ENCODE data around the gene ADAMTS2.

The ADAMTS2 gene

DNA sequence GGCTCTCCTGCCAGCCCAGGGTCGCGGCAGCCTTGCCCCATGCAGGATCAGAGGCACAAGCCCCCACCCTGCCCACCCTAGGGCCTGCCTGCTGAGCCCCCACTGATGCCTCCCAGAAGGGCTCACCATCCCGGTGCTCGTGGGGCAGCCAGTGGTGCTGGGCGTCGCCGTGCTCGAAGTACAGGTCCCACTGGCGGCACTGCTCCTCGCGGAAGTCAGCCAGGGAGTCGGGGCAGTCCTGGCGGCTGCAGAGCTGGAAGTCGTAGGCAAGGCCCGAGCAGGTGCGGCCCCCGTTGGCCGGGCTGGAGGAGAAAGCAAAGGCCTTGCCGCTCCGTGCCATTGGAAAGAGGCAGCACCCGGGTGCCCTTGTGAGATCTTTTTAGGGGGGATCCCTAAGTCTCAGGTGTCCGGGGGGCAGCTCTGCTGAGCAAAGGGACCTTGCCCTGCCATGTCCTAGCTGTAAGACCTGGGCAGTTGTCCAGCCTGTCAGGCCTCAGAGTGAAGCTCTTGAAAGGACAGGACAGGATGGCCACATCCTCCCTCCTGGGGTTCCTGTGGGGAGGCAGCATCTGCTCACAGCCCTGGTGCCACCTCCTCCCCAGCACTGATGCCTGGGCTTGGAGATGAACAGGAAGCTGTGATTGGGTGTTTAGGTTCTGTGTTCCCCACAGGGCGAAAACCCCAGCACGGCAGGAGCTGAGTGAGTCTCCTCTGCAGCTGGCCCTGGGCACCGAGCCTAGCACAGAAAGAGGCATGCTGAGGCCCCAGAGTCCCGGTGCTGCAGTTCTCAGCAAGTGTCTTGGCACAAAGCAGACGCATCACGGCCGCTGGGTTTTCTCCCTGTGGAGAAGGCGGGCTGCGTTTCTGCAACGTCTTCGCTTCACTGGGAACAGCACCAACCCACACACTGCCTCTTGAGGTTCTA is 207.4 kb downstream of the ADAMTS2 start:
- no peak overlapping the region for H3K23ac ChIP-seq (ENCODE audit: low read length in 2 of 2)
- 88% methylated on average over 33 of the region's 33 CpGs for WGBS
- no peak overlapping the region for H3K27ac ChIP-seq (ENCODE audit: low read length, poor library complexity, severe bottlenecking)

DNA sequence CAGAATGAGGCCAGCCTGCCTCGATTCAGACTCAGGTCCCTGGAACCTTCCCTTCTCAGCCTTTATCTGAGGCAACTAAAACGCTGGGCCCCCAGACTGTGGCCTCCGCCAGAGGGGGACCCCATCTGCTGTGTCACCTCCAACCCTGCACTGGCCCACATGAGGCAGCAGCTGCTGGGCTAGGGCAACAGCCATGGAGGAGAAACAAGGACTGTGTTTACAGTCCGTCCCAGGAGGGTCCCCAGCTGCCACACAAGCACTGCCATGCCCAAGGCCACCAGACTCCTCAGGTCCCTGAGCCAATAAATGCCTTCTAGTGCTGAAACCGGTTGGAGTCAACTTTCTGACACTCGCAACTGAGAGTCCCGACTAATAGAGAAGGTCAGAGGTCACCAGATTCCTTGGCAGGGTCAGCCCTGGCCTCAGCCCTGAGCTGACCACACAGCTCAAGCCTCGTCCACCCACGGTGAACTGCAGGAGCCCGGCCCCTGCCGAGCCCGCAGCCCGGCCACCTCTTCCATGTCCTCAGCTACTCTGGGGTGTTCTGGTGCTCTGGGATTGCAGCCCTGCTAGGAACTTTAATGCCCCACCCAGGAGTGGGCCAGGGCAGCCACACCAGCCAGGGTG is 208.1 kb downstream of the ADAMTS2 start:
- no peaks in the 10 kb centered on the region for H3K9me3 ChIP-seq (ENCODE audit: control insufficient read depth, low read length)
- no peak for DNase-seq
- H3K36me3 ChIP-seq (ENCODE audit: control insufficient read depth in 1 of 2, insufficient read depth in 2 of 2, low read depth in 1 of 2, low read length in 2 of 2) = peaks cover 0 to 34% of the 10 kb centered on the region in 2 experiments
- WGBS = 74% methylated on average over 13 of the region's 13 CpGs
- H3K14ac ChIP-seq (ENCODE audit: low read length in 2 of 2) = no peak overlapping the region
- H2AFZ ChIP-seq (ENCODE audit: low read depth, low read length) = no peak overlapping the region
- no peak overlapping the region for H3K27ac ChIP-seq (ENCODE audit: low read length, poor library complexity, severe bottlenecking)
- no peak overlapping the region for H3K4ac ChIP-seq (ENCODE audit: low read depth in 1 of 2, low read length in 2 of 2)
- H4K91ac ChIP-seq (ENCODE audit: low read length) = no peak overlapping the region
- no peaks in the 10 kb centered on the region for H3K4me1 ChIP-seq (ENCODE audit: control insufficient read depth, insufficient read depth, low read depth, low read length)
- H3K4me3 ChIP-seq (ENCODE audit: insufficient read depth in 1 of 2, low read depth in 1 of 2, low read length in 2 of 2) = no peak overlapping the region
- H3K18ac ChIP-seq (ENCODE audit: low read depth in 1 of 2, low read length in 2 of 2) = no peak overlapping the region
- no peak overlapping the region for H3K23ac ChIP-seq (ENCODE audit: low read length in 2 of 2)
- no peaks in the 10 kb centered on the region for H3K79me1 ChIP-seq (replicated peaks; ENCODE audit: low read length, poor library complexity, severe bottlenecking)
- no peak overlapping the region for H2BK5ac ChIP-seq (ENCODE audit: low read depth, low read length, poor library complexity, severe bottlenecking)
- H2BK15ac ChIP-seq (ENCODE audit: low read depth, poor library complexity, severe bottlenecking) = no peak overlapping the region
- no peak overlapping the region for H2AK5ac ChIP-seq (ENCODE audit: low read length, severe bottlenecking)
- no peak overlapping the region for H3K4me2 ChIP-seq (ENCODE audit: low read length, poor library complexity, severe bottlenecking)
- H2BK12ac ChIP-seq (ENCODE audit: low read length in 2 of 2) = no peak overlapping the region
- no peaks in the 10 kb centered on the region for H3K27me3 ChIP-seq (ENCODE audit: control insufficient read depth in 1 of 2, insufficient read depth in 1 of 2, low read length in 2 of 2)
- H2BK120ac ChIP-seq (ENCODE audit: low read depth, low read length) = no peak overlapping the region
- H4K8ac ChIP-seq (ENCODE audit: low read length) = no peak overlapping the region
- H3K9ac ChIP-seq (ENCODE audit: low read length) = no peak overlapping the region

More for the DNA sequence above, 207.4 kb downstream of the ADAMTS2 start:
- H3K18ac ChIP-seq (ENCODE audit: low read depth in 1 of 2, low read length in 2 of 2) = no peak overlapping the region
- peaks cover 0 to 29% of the 10 kb centered on the region in 2 experiments for H3K36me3 ChIP-seq (ENCODE audit: control insufficient read depth in 1 of 2, insufficient read depth in 2 of 2, low read depth in 1 of 2, low read length in 2 of 2)
- peaks cover 2% of the 10 kb centered on the region for H3K4me1 ChIP-seq (ENCODE audit: control insufficient read depth, insufficient read depth, low read depth, low read length)
- DNase-seq = no peak
- H2AK5ac ChIP-seq (ENCODE audit: low read length, severe bottlenecking) = no peak overlapping the region
- H2BK5ac ChIP-seq (ENCODE audit: low read depth, low read length, poor library complexity, severe bottlenecking) = no peak overlapping the region
- H3K9ac ChIP-seq (ENCODE audit: low read length) = no peak overlapping the region
- H4K8ac ChIP-seq (ENCODE audit: low read length) = no peak overlapping the region
- H3K27me3 ChIP-seq (ENCODE audit: control insufficient read depth in 1 of 2, insufficient read depth in 1 of 2, low read length in 2 of 2) = no peaks in the 10 kb centered on the region
- no peak overlapping the region for H4K91ac ChIP-seq (ENCODE audit: low read length)
- H3K4ac ChIP-seq (ENCODE audit: low read depth in 1 of 2, low read length in 2 of 2) = no peak overlapping the region
- no peak overlapping the region for H2BK120ac ChIP-seq (ENCODE audit: low read depth, low read length)
- H2BK12ac ChIP-seq (ENCODE audit: low read length in 2 of 2) = no peak overlapping the region
- no peaks in the 10 kb centered on the region for H3K79me1 ChIP-seq (replicated peaks; ENCODE audit: low read length, poor library complexity, severe bottlenecking)
- H3K4me2 ChIP-seq (ENCODE audit: low read length, poor library complexity, severe bottlenecking) = no peak overlapping the region
- no peak overlapping the region for H2AFZ ChIP-seq (ENCODE audit: low read depth, low read length)
- no peak overlapping the region for H3K4me3 ChIP-seq (ENCODE audit: insufficient read depth in 1 of 2, low read depth in 1 of 2, low read length in 2 of 2)
- peak overlapping the region in 1 of 2 experiments; percentile 22 for H3K14ac ChIP-seq (ENCODE audit: low read length in 2 of 2)
- no peaks in the 10 kb centered on the region for H3K9me3 ChIP-seq (ENCODE audit: control insufficient read depth, low read length)
- H2BK15ac ChIP-seq (ENCODE audit: low read depth, poor library complexity, severe bottlenecking) = no peak overlapping the region

DNA sequence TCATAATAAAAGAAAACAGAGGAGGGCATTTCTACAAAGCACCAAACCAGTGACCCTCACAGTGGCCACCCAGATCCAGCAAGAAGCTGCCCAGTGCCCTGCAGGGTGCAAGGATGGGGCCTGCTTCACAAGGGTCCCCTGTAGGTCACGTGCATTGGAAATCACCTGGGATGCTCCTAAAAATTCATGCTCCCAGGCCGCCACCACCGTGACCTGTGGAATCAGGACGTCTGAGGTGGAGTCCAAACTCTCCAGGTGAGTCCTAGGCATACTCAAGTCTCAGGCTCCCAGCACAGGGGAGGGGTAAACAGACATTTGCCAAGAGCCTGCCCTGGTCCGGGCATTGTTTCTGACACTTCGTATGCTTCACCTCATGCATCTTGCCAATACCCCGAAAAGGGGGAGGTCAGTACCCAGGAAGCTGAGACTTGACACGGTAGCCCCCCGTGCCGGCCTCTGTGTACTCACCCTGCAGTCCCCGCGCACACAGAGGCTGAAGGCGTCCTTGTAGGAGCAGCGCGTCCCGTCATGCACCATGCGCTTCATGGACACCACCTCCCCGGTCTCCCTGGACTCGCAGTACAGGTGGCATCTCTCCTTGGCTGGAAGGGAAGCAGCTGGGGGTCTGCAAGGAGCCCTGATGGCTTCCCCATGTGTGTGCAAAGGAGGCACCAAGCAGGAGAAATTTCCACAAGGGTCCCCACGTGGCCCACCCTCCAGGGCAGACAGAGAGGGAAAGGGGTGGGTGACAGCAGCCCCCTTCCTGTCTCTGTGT is 209.6 kb downstream of the ADAMTS2 start:
- Histone ChIP-seq H2BK120ac (ENCODE audit: low read depth, low read length) (no peak overlapping the region), H3K27ac (ENCODE audit: low read length, poor library complexity, severe bottlenecking) (no peak overlapping the region), H3K4me1 (ENCODE audit: control insufficient read depth, insufficient read depth, low read depth, low read length) (no peaks in the 10 kb centered on the region), H3K9ac (ENCODE audit: low read length) (no peak overlapping the region), H2AFZ (ENCODE audit: low read depth, low read length) (no peak overlapping the region), H3K4ac (ENCODE audit: low read depth in 1 of 2, low read length in 2 of 2) (no peak overlapping the region), H3K9me3 (ENCODE audit: control insufficient read depth, low read length) (no peaks in the 10 kb centered on the region), H2AK5ac (ENCODE audit: low read length, severe bottlenecking) (no peak overlapping the region), H3K27me3 (ENCODE audit: control insufficient read depth in 1 of 2, insufficient read depth in 1 of 2, low read length in 2 of 2) (no peaks in the 10 kb centered on the region), H4K91ac (ENCODE audit: low read length) (peak overlapping the region; percentile 39), H2BK5ac (ENCODE audit: low read depth, low read length, poor library complexity, severe bottlenecking) (no peak overlapping the region), H3K4me3 (ENCODE audit: insufficient read depth in 1 of 2, low read depth in 1 of 2, low read length in 2 of 2) (no peak overlapping the region), H3K4me2 (ENCODE audit: low read length, poor library complexity, severe bottlenecking) (no peak overlapping the region), H2BK15ac (ENCODE audit: low read depth, poor library complexity, severe bottlenecking) (no peak overlapping the region), H3K36me3 (ENCODE audit: control insufficient read depth in 1 of 2, insufficient read depth in 2 of 2, low read depth in 1 of 2, low read length in 2 of 2) (peaks cover 0 to 46% of the 10 kb centered on the region in 2 experiments), H4K8ac (ENCODE audit: low read length) (no peak overlapping the region), H3K18ac (ENCODE audit: low read depth in 1 of 2, low read length in 2 of 2) (no peak overlapping the region), H3K14ac (ENCODE audit: low read length in 2 of 2) (no peak overlapping the region), H3K23ac (ENCODE audit: low read length in 2 of 2) (no peak overlapping the region), H2BK12ac (ENCODE audit: low read length in 2 of 2) (no peak overlapping the region), H3K79me1 (replicated peaks; ENCODE audit: low read length, poor library complexity, severe bottlenecking) (no peaks in the 10 kb centered on the region)
- no peak for DNase-seq
- 89% methylated on average over 20 of the region's 20 CpGs for whole genome bisulfite sequencing

DNA sequence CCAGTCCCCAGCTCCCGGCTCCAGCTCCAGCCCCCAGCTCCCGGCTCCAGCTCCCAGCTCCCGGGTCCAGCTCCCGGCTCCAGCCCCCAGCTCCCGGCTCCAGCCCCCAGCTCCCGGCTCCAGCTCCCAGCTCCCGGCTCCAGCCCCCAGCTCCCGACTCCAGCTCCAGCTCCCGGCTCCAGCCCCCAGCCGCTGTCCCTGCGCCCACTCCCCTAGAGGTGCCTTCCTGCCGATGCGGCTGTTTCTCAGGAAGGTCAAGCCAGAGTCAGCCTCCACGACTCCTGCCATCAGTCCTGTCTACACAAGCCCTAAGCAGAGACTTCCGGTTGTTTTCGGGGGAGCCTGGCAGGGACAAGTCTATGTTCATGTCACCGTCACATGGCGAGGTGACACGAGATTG is 210.3 kb downstream of the ADAMTS2 start:
- Histone ChIP-seq H2BK120ac (ENCODE audit: low read depth, low read length) (no peak overlapping the region), H4K91ac (ENCODE audit: low read length) (no peak overlapping the region), H3K9me3 (ENCODE audit: control insufficient read depth, low read length) (no peaks in the 10 kb centered on the region), H3K4me1 (ENCODE audit: control insufficient read depth, insufficient read depth, low read depth, low read length) (no peaks in the 10 kb centered on the region), H3K4me3 (ENCODE audit: insufficient read depth in 1 of 2, low read depth in 1 of 2, low read length in 2 of 2) (no peak overlapping the region), H2BK5ac (ENCODE audit: low read depth, low read length, poor library complexity, severe bottlenecking) (no peak overlapping the region), H4K8ac (ENCODE audit: low read length) (no peak overlapping the region), H3K18ac (ENCODE audit: low read depth in 1 of 2, low read length in 2 of 2) (no peak overlapping the region), H2BK12ac (ENCODE audit: low read length in 2 of 2) (no peak overlapping the region), H3K14ac (ENCODE audit: low read length in 2 of 2) (no peak overlapping the region), H3K9ac (ENCODE audit: low read length) (no peak overlapping the region), H3K36me3 (ENCODE audit: control insufficient read depth in 1 of 2, insufficient read depth in 2 of 2, low read depth in 1 of 2, low read length in 2 of 2) (peaks cover 0 to 51% of the 10 kb centered on the region in 2 experiments), H3K79me1 (replicated peaks; ENCODE audit: low read length, poor library complexity, severe bottlenecking) (no peaks in the 10 kb centered on the region), H3K23ac (ENCODE audit: low read length in 2 of 2) (no peak overlapping the region), H3K4ac (ENCODE audit: low read depth in 1 of 2, low read length in 2 of 2) (no peak overlapping the region), H2AFZ (ENCODE audit: low read depth, low read length) (no peak overlapping the region), H3K4me2 (ENCODE audit: low read length, poor library complexity, severe bottlenecking) (no peak overlapping the region), H2AK5ac (ENCODE audit: low read length, severe bottlenecking) (no peak overlapping the region), H2BK15ac (ENCODE audit: low read depth, poor library complexity, severe bottlenecking) (no peak overlapping the region), H3K27me3 (ENCODE audit: control insufficient read depth in 1 of 2, insufficient read depth in 1 of 2, low read length in 2 of 2) (no peaks in the 10 kb centered on the region), H3K27ac (ENCODE audit: low read length, poor library complexity, severe bottlenecking) (no peak overlapping the region)
- 92% methylated on average over 19 of the region's 19 CpGs for WGBS
- DNase-seq = no peak
